ENCODE data around the gene CCDC24. TPM values are rescaled to one million over a fixed set of nuclear protein-coding genes. Genes with fewer than 3 reads are reported as not detected.
A peak's percentile ranks its signal among the peaks of the same experiment; 100 is the strongest.

Gene CCDC24
- total and polyA plus RNA-seq, 9 of the 15 experiments (the other 6 are each of a cell fraction or from before 2014, with no cell fraction given): 0.31 to 4.5 (median 1.5) TPM

DNA sequence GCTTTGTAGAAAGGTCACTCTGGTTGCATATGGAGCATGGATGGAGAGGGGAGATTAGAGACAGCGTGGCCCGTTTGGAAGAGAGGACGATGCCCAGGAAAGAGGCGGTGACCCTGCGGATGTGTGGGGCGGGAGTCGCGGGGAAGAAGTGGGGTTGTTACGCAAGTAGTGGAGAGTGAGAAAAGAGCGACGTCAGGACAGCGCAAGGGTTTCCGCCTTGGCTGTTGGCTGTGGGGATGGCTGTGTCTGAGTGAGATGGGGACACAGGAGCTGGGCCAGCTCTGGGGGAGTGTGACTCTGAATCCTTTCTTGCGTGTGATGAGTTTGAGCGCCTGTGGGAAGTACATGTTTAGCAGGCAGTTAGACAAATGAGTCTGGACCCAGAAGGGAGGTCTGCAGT lies 8.6 kb upstream of the CCDC24 start (continued):
- TF ChIP-seq RBM15 (IDR thresholded peaks at IDR 0.05; ENCODE audit: insufficient read depth, low read length) (no peak), ZNF77 (CRISPR knock-in tag; IDR thresholded peaks at IDR 0.05) (no peak), RNF2 (IDR thresholded peaks at IDR 0.05) (no peak), MYBL2 (IDR thresholded peaks at IDR 0.05; ENCODE audit: low read depth) (no peak), MYBL2 (CRISPR knock-in tag; IDR thresholded peaks at IDR 0.05; ENCODE audit: borderline replicate concordance) (no peak), NCOA2 (IDR thresholded peaks at IDR 0.05; ENCODE audit: partially characterized antibody in 2 of 2) (no peak), KLF10 (CRISPR knock-in tag; IDR thresholded peaks at IDR 0.05) (no peak), NR2C2 (CRISPR knock-in tag; IDR thresholded peaks at IDR 0.05) (no peak), NR2C2 (tag; IDR thresholded peaks at IDR 0.05) (no peak), DPF2 (IDR thresholded peaks at IDR 0.05) (0 out of 2 replicates have a peak, but pooled peaks have one; percentile 35), NR2C1 (IDR thresholded peaks at IDR 0.05) (no peak), NR2C1 (tag; IDR thresholded peaks at IDR 0.05) (0 out of 2 replicates have a peak, but pooled peaks have one; percentile 10), WHSC1 (IDR thresholded peaks at IDR 0.05; ENCODE audit: low read length) (no peak), ZNF583 (CRISPR knock-in tag; IDR thresholded peaks at IDR 0.05) (no peak), MTA3 (IDR thresholded peaks at IDR 0.05; ENCODE audit: borderline replicate concordance) (no peak), MAFF (IDR thresholded peaks at IDR 0.05; ENCODE audit: low read length) (no peak), TCF3 (CRISPR knock-in tag; IDR thresholded peaks at IDR 0.05) (no peak), MEIS2 (IDR thresholded peaks at IDR 0.05; ENCODE audit: partially characterized antibody) (no peak), EHMT2 (IDR thresholded peaks at IDR 0.05) (0 out of 2 replicates have a peak, but pooled peaks have one; percentile 8)
- TF ChIP-seq, protein P1, sequence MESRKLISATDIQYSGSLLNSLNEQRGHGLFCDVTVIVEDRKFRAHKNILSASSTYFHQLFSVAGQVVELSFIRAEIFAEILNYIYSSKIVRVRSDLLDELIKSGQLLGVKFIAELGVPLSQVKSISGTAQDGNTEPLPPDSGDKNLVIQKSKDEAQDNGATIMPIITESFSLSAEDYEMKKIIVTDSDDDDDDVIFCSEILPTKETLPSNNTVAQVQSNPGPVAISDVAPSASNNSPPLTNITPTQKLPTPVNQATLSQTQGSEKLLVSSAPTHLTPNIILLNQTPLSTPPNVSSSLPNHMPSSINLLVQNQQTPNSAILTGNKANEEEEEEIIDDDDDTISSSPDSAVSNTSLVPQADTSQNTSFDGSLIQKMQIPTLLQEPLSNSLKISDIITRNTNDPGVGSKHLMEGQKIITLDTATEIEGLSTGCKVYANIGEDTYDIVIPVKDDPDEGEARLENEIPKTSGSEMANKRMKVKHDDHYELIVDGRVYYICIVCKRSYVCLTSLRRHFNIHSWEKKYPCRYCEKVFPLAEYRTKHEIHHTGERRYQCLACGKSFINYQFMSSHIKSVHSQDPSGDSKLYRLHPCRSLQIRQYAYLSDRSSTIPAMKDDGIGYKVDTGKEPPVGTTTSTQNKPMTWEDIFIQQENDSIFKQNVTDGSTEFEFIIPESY (CRISPR knock-in tag; IDR thresholded peaks at IDR 0.05): peak; percentile 84
- TF ChIP-seq, protein P2, sequence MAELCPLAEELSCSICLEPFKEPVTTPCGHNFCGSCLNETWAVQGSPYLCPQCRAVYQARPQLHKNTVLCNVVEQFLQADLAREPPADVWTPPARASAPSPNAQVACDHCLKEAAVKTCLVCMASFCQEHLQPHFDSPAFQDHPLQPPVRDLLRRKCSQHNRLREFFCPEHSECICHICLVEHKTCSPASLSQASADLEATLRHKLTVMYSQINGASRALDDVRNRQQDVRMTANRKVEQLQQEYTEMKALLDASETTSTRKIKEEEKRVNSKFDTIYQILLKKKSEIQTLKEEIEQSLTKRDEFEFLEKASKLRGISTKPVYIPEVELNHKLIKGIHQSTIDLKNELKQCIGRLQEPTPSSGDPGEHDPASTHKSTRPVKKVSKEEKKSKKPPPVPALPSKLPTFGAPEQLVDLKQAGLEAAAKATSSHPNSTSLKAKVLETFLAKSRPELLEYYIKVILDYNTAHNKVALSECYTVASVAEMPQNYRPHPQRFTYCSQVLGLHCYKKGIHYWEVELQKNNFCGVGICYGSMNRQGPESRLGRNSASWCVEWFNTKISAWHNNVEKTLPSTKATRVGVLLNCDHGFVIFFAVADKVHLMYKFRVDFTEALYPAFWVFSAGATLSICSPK (IDR thresholded peaks at IDR 0.05; ENCODE audit: borderline replicate concordance): no peak
- TF ChIP-seq, protein P3, sequence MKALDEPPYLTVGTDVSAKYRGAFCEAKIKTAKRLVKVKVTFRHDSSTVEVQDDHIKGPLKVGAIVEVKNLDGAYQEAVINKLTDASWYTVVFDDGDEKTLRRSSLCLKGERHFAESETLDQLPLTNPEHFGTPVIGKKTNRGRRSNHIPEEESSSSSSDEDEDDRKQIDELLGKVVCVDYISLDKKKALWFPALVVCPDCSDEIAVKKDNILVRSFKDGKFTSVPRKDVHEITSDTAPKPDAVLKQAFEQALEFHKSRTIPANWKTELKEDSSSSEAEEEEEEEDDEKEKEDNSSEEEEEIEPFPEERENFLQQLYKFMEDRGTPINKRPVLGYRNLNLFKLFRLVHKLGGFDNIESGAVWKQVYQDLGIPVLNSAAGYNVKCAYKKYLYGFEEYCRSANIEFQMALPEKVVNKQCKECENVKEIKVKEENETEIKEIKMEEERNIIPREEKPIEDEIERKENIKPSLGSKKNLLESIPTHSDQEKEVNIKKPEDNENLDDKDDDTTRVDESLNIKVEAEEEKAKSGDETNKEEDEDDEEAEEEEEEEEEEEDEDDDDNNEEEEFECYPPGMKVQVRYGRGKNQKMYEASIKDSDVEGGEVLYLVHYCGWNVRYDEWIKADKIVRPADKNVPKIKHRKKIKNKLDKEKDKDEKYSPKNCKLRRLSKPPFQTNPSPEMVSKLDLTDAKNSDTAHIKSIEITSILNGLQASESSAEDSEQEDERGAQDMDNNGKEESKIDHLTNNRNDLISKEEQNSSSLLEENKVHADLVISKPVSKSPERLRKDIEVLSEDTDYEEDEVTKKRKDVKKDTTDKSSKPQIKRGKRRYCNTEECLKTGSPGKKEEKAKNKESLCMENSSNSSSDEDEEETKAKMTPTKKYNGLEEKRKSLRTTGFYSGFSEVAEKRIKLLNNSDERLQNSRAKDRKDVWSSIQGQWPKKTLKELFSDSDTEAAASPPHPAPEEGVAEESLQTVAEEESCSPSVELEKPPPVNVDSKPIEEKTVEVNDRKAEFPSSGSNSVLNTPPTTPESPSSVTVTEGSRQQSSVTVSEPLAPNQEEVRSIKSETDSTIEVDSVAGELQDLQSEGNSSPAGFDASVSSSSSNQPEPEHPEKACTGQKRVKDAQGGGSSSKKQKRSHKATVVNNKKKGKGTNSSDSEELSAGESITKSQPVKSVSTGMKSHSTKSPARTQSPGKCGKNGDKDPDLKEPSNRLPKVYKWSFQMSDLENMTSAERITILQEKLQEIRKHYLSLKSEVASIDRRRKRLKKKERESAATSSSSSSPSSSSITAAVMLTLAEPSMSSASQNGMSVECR (CRISPR knock-in tag; IDR thresholded peaks at IDR 0.05): no peak
- TF ChIP-seq, protein P4, sequence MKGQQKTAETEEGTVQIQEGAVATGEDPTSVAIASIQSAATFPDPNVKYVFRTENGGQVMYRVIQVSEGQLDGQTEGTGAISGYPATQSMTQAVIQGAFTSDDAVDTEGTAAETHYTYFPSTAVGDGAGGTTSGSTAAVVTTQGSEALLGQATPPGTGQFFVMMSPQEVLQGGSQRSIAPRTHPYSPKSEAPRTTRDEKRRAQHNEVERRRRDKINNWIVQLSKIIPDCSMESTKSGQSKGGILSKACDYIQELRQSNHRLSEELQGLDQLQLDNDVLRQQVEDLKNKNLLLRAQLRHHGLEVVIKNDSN (CRISPR knock-in tag; IDR thresholded peaks at IDR 0.05): no peak
